DOHH2 (cell line): ENCODE data around the gene PAGR1.

Experiments
- H3F3A ChIP-seq: fragments of 200-600 bp; sonication (generic), shearing (Covaris generic); 2 replicates; pipeline ENCODE4 v1.6.0; 2016; ENCODE audit warnings: antibody characterized with exemption, mild to moderate bottlenecking; ENCODE audit not compliant: control insufficient read depth, insufficient read depth
- H3K27ac ChIP-seq: fragments of 200-600 bp; sonication (generic); 2 replicates; pipeline ENCODE4 v1.5.1; 2014; ENCODE audit warnings: low read depth, mild to moderate bottlenecking, low read length, moderate library complexity
- H3K27me3 ChIP-seq: fragments of 200-600 bp; sonication (generic); 2 replicates; pipeline ENCODE4 v1.6.1; 2014; ENCODE audit warnings: mild to moderate bottlenecking, low read length, mixed read lengths; ENCODE audit not compliant: control insufficient read depth
- H3K36me3 ChIP-seq: fragments of 200-600 bp; sonication (generic); 2 replicates; pipeline ENCODE4 v1.6.1; 2014; ENCODE audit warnings: mild to moderate bottlenecking, low read length, moderate library complexity, mixed read lengths; ENCODE audit not compliant: control insufficient read depth
- H3K4me1 ChIP-seq: fragments of 200-600 bp; sonication (generic); 2 replicates; pipeline ENCODE4 v1.6.1; 2014; ENCODE audit warnings: mild to moderate bottlenecking, low read length, mixed read lengths; ENCODE audit not compliant: control insufficient read depth
- H3K4me2 ChIP-seq: fragments of 200-600 bp; sonication (generic); 2 replicates; pipeline ENCODE4 v1.6.0; 2014; ENCODE audit warnings: mild to moderate bottlenecking, low read length, moderate library complexity
- H3K4me3 ChIP-seq: fragments of 200-600 bp; sonication (generic); 2 replicates; pipeline ENCODE4 v1.5.1; 2014; ENCODE audit warnings: mild to moderate bottlenecking, low read length, mixed read lengths
- H3K79me2 ChIP-seq: fragments of 200-600 bp; sonication (generic); 2 replicates; pipeline ENCODE4 v1.6.1; 2014; ENCODE audit warnings: mild to moderate bottlenecking, low read length, mixed read lengths; ENCODE audit not compliant: control insufficient read depth
- H3K9me2 ChIP-seq: fragments of 200-600 bp; sonication (generic); replicated peaks from 2 replicates; pipeline ENCODE4 v1.6.1; 2014; ENCODE audit warnings: mild to moderate bottlenecking, low read length, mixed read lengths; ENCODE audit not compliant: control insufficient read depth
- H3K9me3 ChIP-seq: fragments of 200-600 bp; sonication (generic); 2 replicates; pipeline ENCODE4 v1.6.1; 2014; ENCODE audit warnings: antibody characterized with exemption, low read length, mixed read lengths; ENCODE audit not compliant: control insufficient read depth, insufficient read depth
- H4K20me1 ChIP-seq: fragments of 200-600 bp; sonication (generic); 2 replicates; pipeline ENCODE4 v1.6.0; 2014; ENCODE audit warnings: low read depth, mild to moderate bottlenecking, antibody characterized with exemption, low read length, moderate library complexity; ENCODE audit not compliant: control insufficient read depth, insufficient read depth
- CTCF ChIP-seq: fragments of 200-600 bp; sonication (generic); IDR thresholded peaks from one replicate; pipeline ENCODE4 v1.5.1; 2014; ENCODE audit warnings: antibody characterized with exemption, mild to moderate bottlenecking, low read depth, low read length; ENCODE audit not compliant: poor library complexity, severe bottlenecking
- EZH2phosphoT487 ChIP-seq: fragments of 200-600 bp; sonication (generic); IDR thresholded peaks from 2 replicates; pipeline ENCODE4 v1.6.1; 2017; ENCODE audit warnings: borderline replicate concordance, mild to moderate bottlenecking, antibody characterized with exemption, low read length, moderate library complexity, mixed read lengths

The PAGR1 gene

DNA sequence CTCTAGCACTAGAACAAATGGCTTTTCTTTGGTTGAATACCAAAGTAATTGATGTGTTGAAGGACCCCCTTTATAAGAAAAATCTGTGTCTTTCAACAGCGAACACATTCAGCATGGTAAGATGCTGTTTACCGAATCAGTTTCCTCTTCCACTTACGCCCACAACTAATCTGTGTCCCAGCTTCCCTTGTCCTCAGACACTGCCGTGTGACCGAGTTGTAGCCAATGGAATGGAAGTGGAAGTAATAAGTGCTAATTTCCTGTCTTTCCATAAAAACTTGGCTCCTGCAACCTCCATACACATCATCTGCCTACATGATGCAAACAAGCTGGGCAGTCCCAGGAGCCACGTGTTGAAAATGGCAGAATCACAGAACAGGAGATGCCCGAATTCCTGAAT is 36.7 kb downstream of the PAGR1 start:
- Histone ChIP-seq H3K4me1 (no peaks in the 10 kb centered on the region), H3F3A (no peaks in the 10 kb centered on the region), H4K20me1 (no peaks in the 10 kb centered on the region), H3K27ac (no peak overlapping the region), H3K27me3 (no peaks in the 10 kb centered on the region), H3K4me3 (no peak overlapping the region), H3K79me2 (no peaks in the 10 kb centered on the region), H3K9me2 (no peaks in the 10 kb centered on the region), H3K4me2 (no peak overlapping the region), H3K9me3 (no peaks in the 10 kb centered on the region), H3K36me3 (no peaks in the 10 kb centered on the region)
- no peak for TF ChIP-seq CTCF
- no peak for TF ChIP-seq EZH2phosphoT487

DNA sequence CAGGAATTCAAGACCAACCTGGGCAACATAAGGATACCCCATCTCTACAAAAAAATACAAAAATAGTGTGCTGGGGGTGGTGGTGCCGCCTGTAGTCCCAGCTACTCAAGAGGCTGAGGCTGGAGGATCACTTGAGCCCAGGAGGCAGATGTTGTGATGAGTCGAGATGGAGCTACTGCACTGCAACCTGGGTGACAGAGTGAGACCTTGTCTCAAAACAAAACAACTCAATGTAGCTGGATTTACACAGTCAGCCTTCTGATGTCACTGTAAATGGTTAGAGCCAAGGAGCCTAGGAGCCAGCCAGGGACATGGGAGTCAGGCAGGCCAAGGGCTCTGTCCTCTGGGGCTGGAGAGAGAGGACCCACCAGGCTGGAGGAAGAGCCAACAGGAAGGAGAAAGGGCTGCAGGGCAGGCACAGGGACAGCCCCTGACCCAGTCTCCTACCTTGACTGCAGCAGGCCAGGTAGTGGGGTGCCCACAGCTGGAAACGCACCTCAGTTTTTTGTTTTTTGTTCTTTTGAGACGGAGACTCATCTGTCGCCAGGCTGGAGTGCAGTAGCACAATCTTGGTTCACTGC is 38.7 kb downstream of the PAGR1 start:
- H4K20me1 ChIP-seq: no peaks in the 10 kb centered on the region
- peaks cover 7% of the 10 kb centered on the region; the same call in 1 of the 2 replicates for H3K36me3 ChIP-seq
- no peaks in the 10 kb centered on the region for H3K79me2 ChIP-seq
- H3K9me2 ChIP-seq: no peaks in the 10 kb centered on the region
- no peaks in the 10 kb centered on the region for H3K27me3 ChIP-seq
- TF ChIP-seq EZH2phosphoT487: no peak
- no peak for TF ChIP-seq CTCF
- no peak overlapping the region for H3K4me2 ChIP-seq
- no peaks in the 10 kb centered on the region for H3F3A ChIP-seq
- H3K27ac ChIP-seq: no peak overlapping the region
- no peaks in the 10 kb centered on the region for H3K9me3 ChIP-seq
- no peak overlapping the region for H3K4me3 ChIP-seq
- no peaks in the 10 kb centered on the region for H3K4me1 ChIP-seq

DNA sequence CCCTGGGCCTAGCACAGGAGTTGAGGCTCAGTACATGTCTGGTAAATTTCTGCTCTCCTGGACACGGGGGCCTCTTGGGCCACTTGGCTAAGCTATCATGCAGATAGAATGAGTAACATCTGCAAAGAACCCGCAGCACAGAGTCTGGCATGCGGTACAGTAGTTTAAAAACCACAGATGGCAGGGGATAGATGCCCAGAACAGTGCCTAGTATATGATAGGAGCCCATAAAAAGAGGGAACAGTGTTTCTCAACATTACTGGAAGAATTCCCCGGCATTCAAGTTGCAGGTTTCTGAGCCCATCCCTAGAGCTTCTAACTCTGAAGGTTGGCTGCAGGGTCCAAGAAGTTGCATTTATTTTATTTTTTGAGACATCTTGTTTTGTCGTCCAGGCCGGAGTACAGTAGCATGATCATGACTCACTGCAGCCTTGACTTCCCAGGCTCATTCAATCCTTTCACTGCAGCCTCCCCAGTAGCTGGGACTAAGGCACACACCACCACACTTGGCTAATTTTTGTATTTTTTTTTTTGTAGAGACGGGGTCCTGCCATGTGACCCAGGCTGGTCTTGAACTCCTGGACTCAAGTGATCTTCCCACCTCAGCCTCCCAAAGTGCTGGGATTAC is 41.3 kb downstream of the PAGR1 start:
- H3K9me2 ChIP-seq: no peaks in the 10 kb centered on the region
- peaks cover 20% of the 10 kb centered on the region for H3K36me3 ChIP-seq
- H3K4me2 ChIP-seq: no peak overlapping the region
- no peaks in the 10 kb centered on the region for H3F3A ChIP-seq
- no peaks in the 10 kb centered on the region for H3K9me3 ChIP-seq
- TF ChIP-seq CTCF: no peak
- TF ChIP-seq EZH2phosphoT487: no peak
- H3K4me1 ChIP-seq: peaks cover 4% of the 10 kb centered on the region
- H3K4me3 ChIP-seq: no peak overlapping the region
- no peaks in the 10 kb centered on the region for H3K27me3 ChIP-seq
- no peaks in the 10 kb centered on the region for H4K20me1 ChIP-seq
- no peak overlapping the region for H3K27ac ChIP-seq
- H3K79me2 ChIP-seq: peaks cover 14% of the 10 kb centered on the region
